Activated naive CD4-positive, alpha-beta T cell treated with anti-CD3 and anti-CD28 coated beads, Interleukin-2, amount 50 U/mL, for 24 hours (primary cell): Measurements from ENCODE around the gene SURF2.
"Not testable (repeated sequence)": the region's sequence is repeated elsewhere in the genome, so short reads cannot be mapped to it uniquely, and the experiment has no call there.

ENCODE experiments used
- H3K27ac Mint-ChIP-seq: one replicate; pipeline ENCODE4 v1.8.0; 2021; ENCODE audit warnings: mild to moderate bottlenecking, mixed read lengths
- H3K27me3 Mint-ChIP-seq: one replicate; pipeline ENCODE4 v1.8.0; 2021; ENCODE audit warnings: mixed read lengths
- H3K36me3 Mint-ChIP-seq: one replicate; pipeline ENCODE4 v1.8.0; 2021; ENCODE audit warnings: mixed read lengths
- H3K4me1 Mint-ChIP-seq: one replicate; pipeline ENCODE4 v1.8.0; 2021; ENCODE audit warnings: mixed read lengths
- H3K4me3 Mint-ChIP-seq: one replicate; pipeline ENCODE4 v1.8.0; 2021; ENCODE audit warnings: mild to moderate bottlenecking, mixed read lengths
- H3K9me3 Mint-ChIP-seq: one replicate; pipeline ENCODE4 v1.8.0; 2021; ENCODE audit warnings: mixed read lengths

The SURF2 gene

GRCh38 chr9:133390713-133391112, 34.4 kb downstream of the SURF2 start:
- H3K27ac Mint-ChIP-seq: no peak overlapping the region
- no peak overlapping the region for H3K4me3 Mint-ChIP-seq
- H3K36me3 Mint-ChIP-seq: no peaks in the 10 kb centered on the region
- no peaks in the 10 kb centered on the region for H3K9me3 Mint-ChIP-seq
- no peaks in the 10 kb centered on the region for H3K4me1 Mint-ChIP-seq
- H3K27me3 Mint-ChIP-seq: peaks cover 2% of the 10 kb centered on the region

- H3K36me3 Mint-ChIP-seq, H3K27ac Mint-ChIP-seq, H3K4me3 Mint-ChIP-seq, H3K27me3 Mint-ChIP-seq, H3K4me1 Mint-ChIP-seq, H3K9me3 Mint-ChIP-seq: not testable (repeated sequence)
Observed at GRCh38 chr9:133391449-133391848, 35.1 kb downstream of the SURF2 start.

GRCh38 chr9:133392308-133392707, 36.0 kb downstream of the SURF2 start:
- not testable (repeated sequence) for H3K9me3 Mint-ChIP-seq, H3K4me1 Mint-ChIP-seq, H3K27ac Mint-ChIP-seq, H3K36me3 Mint-ChIP-seq, H3K27me3 Mint-ChIP-seq, H3K4me3 Mint-ChIP-seq

GRCh38 chr9:133393399-133393798, 37.0 kb downstream of the SURF2 start:
- Mint-ChIP-seq H3K4me3 (no peak overlapping the region), H3K9me3 (no peaks in the 10 kb centered on the region), H3K27ac (no peak overlapping the region), H3K36me3 (no peaks in the 10 kb centered on the region), H3K4me1 (no peaks in the 10 kb centered on the region), H3K27me3 (peaks cover 2% of the 10 kb centered on the region)

GRCh38 chr9:133394687-133395271, 38.4 kb downstream of the SURF2 start:
- Mint-ChIP-seq H3K27ac (no peak overlapping the region), H3K4me1 (no peaks in the 10 kb centered on the region), H3K27me3 (peaks cover 1% of the 10 kb centered on the region), H3K9me3 (no peaks in the 10 kb centered on the region), H3K36me3 (no peaks in the 10 kb centered on the region), H3K4me3 (no peak overlapping the region)

GRCh38 chr9:133396952-133397351, 40.6 kb downstream of the SURF2 start:
- H3K9me3 Mint-ChIP-seq: no peaks in the 10 kb centered on the region

GRCh38 chr9:133397370-133397769, 41.0 kb downstream of the SURF2 start:
- Mint-ChIP-seq H3K27me3 (no peaks in the 10 kb centered on the region), H3K36me3 (no peaks in the 10 kb centered on the region), H3K27ac (no peak overlapping the region), H3K9me3 (no peaks in the 10 kb centered on the region), H3K4me1 (no peaks in the 10 kb centered on the region), H3K4me3 (no peak overlapping the region)

More at GRCh38 chr9:133396952-133397351, 40.6 kb downstream of the SURF2 start:
- H3K27ac Mint-ChIP-seq: no peak overlapping the region
- H3K27me3 Mint-ChIP-seq: no peaks in the 10 kb centered on the region
- H3K4me1 Mint-ChIP-seq: no peaks in the 10 kb centered on the region
- H3K4me3 Mint-ChIP-seq: no peak overlapping the region
- no peaks in the 10 kb centered on the region for H3K36me3 Mint-ChIP-seq

GRCh38 chr9:133397895-133398294, 41.5 kb downstream of the SURF2 start:
- Mint-ChIP-seq H3K9me3 (no peaks in the 10 kb centered on the region), H3K36me3 (no peaks in the 10 kb centered on the region), H3K27ac (no peak overlapping the region), H3K27me3 (no peaks in the 10 kb centered on the region), H3K4me3 (no peak overlapping the region), H3K4me1 (no peaks in the 10 kb centered on the region)

- Mint-ChIP-seq H3K9me3 (no peaks in the 10 kb centered on the region), H3K27ac (no peak overlapping the region)
Observed at GRCh38 chr9:133400292-133400691, 43.9 kb downstream of the SURF2 start.

GRCh38 chr9:133401588-133401987, 45.2 kb downstream of the SURF2 start:
- no peak overlapping the region for H3K27ac Mint-ChIP-seq
- no peaks in the 10 kb centered on the region for H3K27me3 Mint-ChIP-seq
- peaks cover 2% of the 10 kb centered on the region for H3K36me3 Mint-ChIP-seq
- H3K9me3 Mint-ChIP-seq: no peaks in the 10 kb centered on the region
- H3K4me1 Mint-ChIP-seq: peaks cover 5% of the 10 kb centered on the region
- no peak overlapping the region for H3K4me3 Mint-ChIP-seq

More at GRCh38 chr9:133400292-133400691, 43.9 kb downstream of the SURF2 start:
- Mint-ChIP-seq H3K4me3 (no peak overlapping the region), H3K4me1 (peaks cover 4% of the 10 kb centered on the region), H3K36me3 (peaks cover under 1% of the 10 kb centered on the region), H3K27me3 (no peaks in the 10 kb centered on the region)

GRCh38 chr9:133402689-133403088, 46.3 kb downstream of the SURF2 start:
- no peaks in the 10 kb centered on the region for H3K9me3 Mint-ChIP-seq
- H3K27ac Mint-ChIP-seq: no peak overlapping the region
- H3K27me3 Mint-ChIP-seq: no peaks in the 10 kb centered on the region
- H3K4me1 Mint-ChIP-seq: peaks cover 12% of the 10 kb centered on the region
- peaks cover 9% of the 10 kb centered on the region for H3K36me3 Mint-ChIP-seq
- H3K4me3 Mint-ChIP-seq: no peak overlapping the region

GRCh38 chr9:133403766-133404453, 47.6 kb downstream of the SURF2 start:
- no peaks in the 10 kb centered on the region for H3K27me3 Mint-ChIP-seq
- H3K36me3 Mint-ChIP-seq: peaks cover 10% of the 10 kb centered on the region
- H3K27ac Mint-ChIP-seq: no peak overlapping the region
- no peaks in the 10 kb centered on the region for H3K9me3 Mint-ChIP-seq
- peaks cover 12% of the 10 kb centered on the region for H3K4me1 Mint-ChIP-seq
- H3K4me3 Mint-ChIP-seq: no peak overlapping the region

GRCh38 chr9:133404454-133405002, 48.2 kb downstream of the SURF2 start:
- H3K27me3 Mint-ChIP-seq: no peaks in the 10 kb centered on the region
- H3K4me1 Mint-ChIP-seq: peaks cover 12% of the 10 kb centered on the region
- peaks cover 10% of the 10 kb centered on the region for H3K36me3 Mint-ChIP-seq
- no peak overlapping the region for H3K27ac Mint-ChIP-seq
- H3K9me3 Mint-ChIP-seq: no peaks in the 10 kb centered on the region
- H3K4me3 Mint-ChIP-seq: no peak overlapping the region

GRCh38 chr9:133405508-133406438, 49.4 kb downstream of the SURF2 start:
- Mint-ChIP-seq H3K27ac (peak overlapping the region; percentile 30), H3K27me3 (no peaks in the 10 kb centered on the region), H3K4me3 (no peak overlapping the region), H3K4me1 (peaks cover 12% of the 10 kb centered on the region), H3K9me3 (no peaks in the 10 kb centered on the region), H3K36me3 (peaks cover 18% of the 10 kb centered on the region)

- Mint-ChIP-seq H3K27ac (peak overlapping the region; percentile 84), H3K4me3 (no peak overlapping the region), H3K36me3 (peaks cover 20% of the 10 kb centered on the region), H3K9me3 (no peaks in the 10 kb centered on the region), H3K27me3 (no peaks in the 10 kb centered on the region), H3K4me1 (peaks cover 12% of the 10 kb centered on the region)
Observed at GRCh38 chr9:133406480-133407307, 50.3 kb downstream of the SURF2 start.
